SK-N-SH (cell line): ENCODE results near the gene PYGO2.

Source experiments
- CHD2 ChIP-seq: fragments of 150-350 bp; IDR thresholded peaks from 2 replicates; pipeline ENCODE4 v1.6.1; 2018; ENCODE audit warnings: low read length; ENCODE audit not compliant: partially characterized antibody
- EP300 ChIP-seq, 2 experiments: IDR thresholded peaks; 2 replicates each; pipeline versions ENCODE4 v1.4.0 to v1.6.1; 2012; ENCODE audit warnings: borderline replicate concordance in 1 of 2, low read depth in 1 of 2, low read length in 1 of 2
- FOXJ3 ChIP-seq: sonication (generic); formaldehyde crosslinking; IDR thresholded peaks from 2 replicates; pipeline ENCODE4 v1.5.1; 2020; ENCODE audit warnings: mild to moderate bottlenecking, missing genetic modification reagents
- FOXM1 ChIP-seq: IDR thresholded peaks from 2 replicates; pipeline ENCODE4 v1.4.0; 2012; ENCODE audit warnings: low read depth, mild to moderate bottlenecking
- GATA2 ChIP-seq: sonication (generic); formaldehyde crosslinking; IDR thresholded peaks from 2 replicates; pipeline ENCODE4 v1.5.0; 2020; ENCODE audit warnings: mild to moderate bottlenecking, missing genetic modification reagents
- MXI1 ChIP-seq: IDR thresholded peaks from 2 replicates; pipeline ENCODE4 v1.6.1; 2012; ENCODE audit warnings: mild to moderate bottlenecking, low read depth, low read length, improper control_type of control experiment
- POLR2AphosphoS5 ChIP-seq: IDR thresholded peaks from 2 replicates; pipeline ENCODE4 v1.6.1; 2012; ENCODE audit warnings: low read depth, low read length
- SMC3 ChIP-seq: IDR thresholded peaks from 2 replicates; pipeline ENCODE4 v1.6.1; 2012; ENCODE audit warnings: low read depth, low read length, improper control_type of control experiment
- TAF1 ChIP-seq: IDR thresholded peaks from 2 replicates; pipeline ENCODE4 v1.6.1; 2012; ENCODE audit warnings: low read depth, mild to moderate bottlenecking, low read length, moderate library complexity, borderline replicate concordance
- TF ChIP-seq, protein P1 (sequence below): IDR thresholded peaks from 2 replicates; pipeline ENCODE4 v1.4.0; 2012; ENCODE audit warnings: low read depth
- TF ChIP-seq, protein P2 (sequence below): fragments of 200-600 bp; sonication (generic); IDR thresholded peaks from 2 replicates; pipeline ENCODE4 v1.6.1; 2017; ENCODE audit warnings: antibody characterized with exemption, mild to moderate bottlenecking, moderate library complexity
- TF ChIP-seq, protein P3 (sequence below): IDR thresholded peaks from 2 replicates; pipeline ENCODE4 v1.4.0; 2012; ENCODE audit warnings: low read depth, borderline replicate concordance
- TF ChIP-seq, protein P4 (sequence below): IDR thresholded peaks from 2 replicates; pipeline ENCODE4 v1.4.0; 2012; ENCODE audit warnings: low read depth, borderline replicate concordance

DNA sequence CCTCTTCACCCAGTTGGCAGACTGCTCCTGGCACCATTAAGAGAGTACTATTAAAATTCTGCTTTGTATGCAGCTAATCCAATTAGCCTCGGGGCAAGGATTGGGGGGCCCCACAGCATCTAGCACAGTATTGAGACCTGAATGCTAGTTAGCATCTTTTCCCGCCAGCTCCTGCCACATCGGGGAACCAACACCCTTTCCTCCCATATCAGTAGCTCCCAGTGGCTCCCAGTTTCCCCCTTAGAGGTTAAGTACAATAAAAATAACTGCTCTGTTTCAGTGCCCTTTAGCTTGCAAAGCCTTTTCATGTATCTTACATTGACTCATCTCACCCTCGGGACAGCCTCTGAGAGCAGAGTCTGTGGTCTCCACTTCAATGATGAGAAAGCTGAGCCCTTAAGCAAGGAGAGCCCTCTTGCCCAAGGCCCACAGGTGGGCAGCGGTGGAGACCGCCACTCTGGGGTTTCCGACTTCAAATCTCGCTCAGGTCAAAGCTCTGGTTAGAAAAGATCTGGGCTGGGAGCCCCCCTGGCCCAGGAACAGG lies 20.9 kb downstream of the PYGO2 start:
- TF ChIP-seq, protein P1, sequence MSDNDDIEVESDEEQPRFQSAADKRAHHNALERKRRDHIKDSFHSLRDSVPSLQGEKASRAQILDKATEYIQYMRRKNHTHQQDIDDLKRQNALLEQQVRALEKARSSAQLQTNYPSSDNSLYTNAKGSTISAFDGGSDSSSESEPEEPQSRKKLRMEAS, result no peak
- no peak for TF ChIP-seq MXI1
- TF ChIP-seq, protein P2, sequence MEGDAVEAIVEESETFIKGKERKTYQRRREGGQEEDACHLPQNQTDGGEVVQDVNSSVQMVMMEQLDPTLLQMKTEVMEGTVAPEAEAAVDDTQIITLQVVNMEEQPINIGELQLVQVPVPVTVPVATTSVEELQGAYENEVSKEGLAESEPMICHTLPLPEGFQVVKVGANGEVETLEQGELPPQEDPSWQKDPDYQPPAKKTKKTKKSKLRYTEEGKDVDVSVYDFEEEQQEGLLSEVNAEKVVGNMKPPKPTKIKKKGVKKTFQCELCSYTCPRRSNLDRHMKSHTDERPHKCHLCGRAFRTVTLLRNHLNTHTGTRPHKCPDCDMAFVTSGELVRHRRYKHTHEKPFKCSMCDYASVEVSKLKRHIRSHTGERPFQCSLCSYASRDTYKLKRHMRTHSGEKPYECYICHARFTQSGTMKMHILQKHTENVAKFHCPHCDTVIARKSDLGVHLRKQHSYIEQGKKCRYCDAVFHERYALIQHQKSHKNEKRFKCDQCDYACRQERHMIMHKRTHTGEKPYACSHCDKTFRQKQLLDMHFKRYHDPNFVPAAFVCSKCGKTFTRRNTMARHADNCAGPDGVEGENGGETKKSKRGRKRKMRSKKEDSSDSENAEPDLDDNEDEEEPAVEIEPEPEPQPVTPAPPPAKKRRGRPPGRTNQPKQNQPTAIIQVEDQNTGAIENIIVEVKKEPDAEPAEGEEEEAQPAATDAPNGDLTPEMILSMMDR, result no peak
- no peak for TF ChIP-seq FOXM1
- no peak for TF ChIP-seq TAF1
- no peak for TF ChIP-seq CHD2
- TF ChIP-seq GATA2 (CRISPR knock-in tag), result no peak
- no peak for TF ChIP-seq EP300 (IDR thresholded peaks at IDR 0.05; ENCODE audit: borderline replicate concordance in 1 of 2, low read depth in 1 of 2, low read length in 1 of 2)
- TF ChIP-seq FOXJ3 (CRISPR knock-in tag), result no peak
- no peak for TF ChIP-seq SMC3
- TF ChIP-seq POLR2AphosphoS5, result no peak
- TF ChIP-seq, protein P3, sequence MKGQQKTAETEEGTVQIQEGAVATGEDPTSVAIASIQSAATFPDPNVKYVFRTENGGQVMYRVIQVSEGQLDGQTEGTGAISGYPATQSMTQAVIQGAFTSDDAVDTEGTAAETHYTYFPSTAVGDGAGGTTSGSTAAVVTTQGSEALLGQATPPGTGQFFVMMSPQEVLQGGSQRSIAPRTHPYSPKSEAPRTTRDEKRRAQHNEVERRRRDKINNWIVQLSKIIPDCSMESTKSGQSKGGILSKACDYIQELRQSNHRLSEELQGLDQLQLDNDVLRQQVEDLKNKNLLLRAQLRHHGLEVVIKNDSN, result no peak
- TF ChIP-seq, protein P4, sequence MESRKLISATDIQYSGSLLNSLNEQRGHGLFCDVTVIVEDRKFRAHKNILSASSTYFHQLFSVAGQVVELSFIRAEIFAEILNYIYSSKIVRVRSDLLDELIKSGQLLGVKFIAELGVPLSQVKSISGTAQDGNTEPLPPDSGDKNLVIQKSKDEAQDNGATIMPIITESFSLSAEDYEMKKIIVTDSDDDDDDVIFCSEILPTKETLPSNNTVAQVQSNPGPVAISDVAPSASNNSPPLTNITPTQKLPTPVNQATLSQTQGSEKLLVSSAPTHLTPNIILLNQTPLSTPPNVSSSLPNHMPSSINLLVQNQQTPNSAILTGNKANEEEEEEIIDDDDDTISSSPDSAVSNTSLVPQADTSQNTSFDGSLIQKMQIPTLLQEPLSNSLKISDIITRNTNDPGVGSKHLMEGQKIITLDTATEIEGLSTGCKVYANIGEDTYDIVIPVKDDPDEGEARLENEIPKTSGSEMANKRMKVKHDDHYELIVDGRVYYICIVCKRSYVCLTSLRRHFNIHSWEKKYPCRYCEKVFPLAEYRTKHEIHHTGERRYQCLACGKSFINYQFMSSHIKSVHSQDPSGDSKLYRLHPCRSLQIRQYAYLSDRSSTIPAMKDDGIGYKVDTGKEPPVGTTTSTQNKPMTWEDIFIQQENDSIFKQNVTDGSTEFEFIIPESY, result no peak
